Kidney tubule cell (primary cell): Measurements from ENCODE around the gene EIF4E1B.

ENCODE experiments used
- DNase-seq: peaks from one replicate; pipeline ENCODE4 v3.0.0-alpha.2; 2018; ENCODE audit warnings: low spot score

The EIF4E1B gene

DNA sequence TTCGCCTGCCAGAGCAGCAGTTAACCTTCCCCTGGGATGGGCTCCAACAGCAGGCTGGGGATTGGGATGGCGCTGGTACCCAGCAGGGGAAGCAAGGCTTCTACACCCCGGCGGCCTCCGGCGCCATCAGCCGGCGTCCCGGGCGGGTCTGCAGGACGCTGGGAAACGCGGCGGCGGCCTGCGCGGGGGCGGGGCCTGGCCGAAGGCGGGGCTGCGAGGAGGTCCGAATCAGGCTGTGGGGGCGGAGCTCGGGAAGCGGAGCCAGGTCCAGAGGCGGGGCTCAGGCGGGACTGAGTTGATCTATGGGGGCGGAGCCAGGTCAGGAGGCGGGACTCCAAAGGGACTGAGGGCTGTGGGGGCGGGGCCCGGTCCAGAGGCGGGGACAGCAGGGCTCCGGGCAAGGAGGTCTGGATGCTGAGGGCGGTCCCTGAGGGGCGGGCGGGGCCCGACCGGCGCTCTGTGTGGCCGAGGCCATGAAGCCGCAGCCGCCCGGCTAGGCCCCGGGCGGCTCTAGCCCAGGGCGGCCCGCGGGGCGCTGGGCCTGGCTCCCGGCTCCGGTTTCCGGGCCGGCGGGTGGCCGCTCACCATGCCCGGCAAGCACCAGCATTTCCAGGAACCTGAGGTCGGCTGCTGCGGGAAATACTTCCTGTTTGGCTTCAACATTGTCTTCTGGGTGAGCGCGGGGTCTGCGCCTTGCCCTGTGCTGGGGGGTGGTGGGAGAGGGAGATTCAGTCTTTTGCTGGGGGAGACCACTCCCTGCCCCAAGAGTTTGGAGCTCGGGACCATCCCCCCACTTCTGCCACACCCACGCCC, 16.8 kb downstream of the EIF4E1B start, which contains the start of gene TSPAN17:
Gene TSPAN17, plus strand, starts transcription at position 455 of the 813 bp plus-strand sequence. Its CDS starts 132 bp downstream, at position 587.
- peak; percentile 99 for DNase-seq

- peak; percentile 50 for DNase-seq
Measured at GRCh38 chr5:176647843-176648473, 17.5 kb downstream of the EIF4E1B start.

GRCh38 chr5:176648474-176649194, 18.2 kb downstream of the EIF4E1B start:
- no peak for DNase-seq

DNA sequence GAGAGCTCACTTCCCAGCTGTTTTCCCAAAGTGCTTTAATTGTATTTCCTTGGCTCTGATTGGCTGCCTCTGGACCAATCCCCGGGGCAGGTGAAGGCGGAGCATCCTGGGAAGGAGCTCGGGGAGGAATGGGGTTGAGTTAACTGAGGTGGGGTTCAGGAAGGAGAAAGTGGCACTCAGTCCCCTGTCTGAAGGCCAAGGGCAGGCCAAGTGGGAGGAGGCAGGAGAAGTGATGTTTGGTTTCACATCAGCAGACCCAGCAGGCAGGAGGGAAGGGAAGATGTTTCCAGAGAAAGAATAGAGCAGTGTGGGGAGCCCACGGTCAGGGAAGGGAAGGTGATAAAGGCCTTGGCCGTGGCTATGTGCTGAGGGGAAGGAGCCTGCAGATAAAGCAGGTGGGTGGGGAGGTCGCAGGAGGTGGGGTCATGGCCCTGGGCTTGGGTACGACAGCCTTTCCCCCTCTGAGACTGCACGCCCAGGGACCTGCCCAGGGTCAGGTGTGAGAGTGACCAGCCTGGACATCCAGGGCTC, 19.9 kb downstream of the EIF4E1B start:
- DNase-seq: no peak

GRCh38 chr5:176651472-176651980, 21.1 kb downstream of the EIF4E1B start:
- no peak for DNase-seq

GRCh38 chr5:176652136-176652535, 21.7 kb downstream of the EIF4E1B start:
- no peak for DNase-seq

DNA sequence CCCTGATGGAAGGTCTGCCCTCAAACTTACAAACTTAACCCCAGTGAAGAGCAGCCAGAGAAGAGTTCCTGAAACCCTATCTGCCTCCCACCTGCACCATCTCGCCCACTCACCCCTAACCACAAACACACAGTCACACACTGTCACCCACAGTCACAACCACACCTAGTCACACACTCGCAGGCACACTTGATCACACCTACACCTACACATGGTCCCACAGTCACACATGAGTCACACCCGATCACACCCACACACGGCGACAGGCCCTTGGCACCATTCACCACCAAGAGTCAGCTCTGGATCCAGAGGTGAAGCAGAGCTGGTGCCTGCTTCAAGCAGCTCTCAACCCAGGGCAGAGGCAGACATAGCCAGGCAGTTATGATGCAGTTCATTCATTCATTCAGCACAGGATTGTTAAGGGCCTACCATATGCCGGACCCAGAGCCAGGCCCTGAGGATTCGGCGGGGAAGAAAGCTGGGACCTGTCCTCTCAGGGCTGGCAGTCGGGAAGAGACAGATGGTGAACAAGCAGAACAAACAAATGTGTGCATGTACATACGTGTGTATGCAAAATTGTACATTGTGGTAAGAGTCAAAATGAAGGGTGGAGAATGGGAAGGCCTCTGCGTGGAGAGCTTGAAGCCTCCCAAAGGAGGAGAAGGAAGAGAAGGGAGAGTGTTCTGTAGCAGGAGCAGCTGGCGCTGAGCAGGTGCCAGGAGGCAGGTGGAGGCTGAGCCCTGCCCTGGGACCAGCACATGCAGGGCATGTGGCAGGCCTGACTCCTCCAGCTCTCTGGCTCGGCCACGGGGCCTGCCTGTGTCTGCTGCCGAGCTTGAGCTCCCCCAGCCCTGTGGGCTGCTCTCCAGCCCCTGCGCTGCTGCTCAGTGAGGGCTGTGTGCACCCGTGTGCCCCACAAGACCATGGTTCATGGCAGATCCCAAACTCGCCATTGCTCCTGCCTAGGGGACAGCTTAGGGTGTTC, 23.2 kb downstream of the EIF4E1B start:
- DNase-seq: peak; percentile 73

DNA sequence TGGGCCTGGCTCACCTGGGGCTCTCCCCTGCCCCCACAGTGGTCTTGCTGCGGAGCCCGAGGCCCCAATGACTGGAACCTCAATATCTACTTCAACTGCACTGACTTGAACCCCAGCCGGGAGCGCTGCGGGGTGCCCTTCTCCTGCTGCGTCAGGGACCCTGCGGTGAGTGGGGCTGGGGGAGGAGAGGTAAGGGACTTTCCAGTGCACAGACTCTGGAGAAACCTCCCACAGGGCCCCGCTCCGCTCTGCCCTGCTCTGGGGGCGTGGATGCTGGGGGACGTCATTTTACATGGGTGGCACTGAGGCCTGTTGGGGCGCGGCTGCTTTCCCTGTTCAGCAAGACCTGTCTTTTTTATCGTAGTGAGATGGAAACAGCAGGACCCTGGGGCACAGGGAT, 24.4 kb downstream of the EIF4E1B start:
- DNase-seq: no peak

DNA sequence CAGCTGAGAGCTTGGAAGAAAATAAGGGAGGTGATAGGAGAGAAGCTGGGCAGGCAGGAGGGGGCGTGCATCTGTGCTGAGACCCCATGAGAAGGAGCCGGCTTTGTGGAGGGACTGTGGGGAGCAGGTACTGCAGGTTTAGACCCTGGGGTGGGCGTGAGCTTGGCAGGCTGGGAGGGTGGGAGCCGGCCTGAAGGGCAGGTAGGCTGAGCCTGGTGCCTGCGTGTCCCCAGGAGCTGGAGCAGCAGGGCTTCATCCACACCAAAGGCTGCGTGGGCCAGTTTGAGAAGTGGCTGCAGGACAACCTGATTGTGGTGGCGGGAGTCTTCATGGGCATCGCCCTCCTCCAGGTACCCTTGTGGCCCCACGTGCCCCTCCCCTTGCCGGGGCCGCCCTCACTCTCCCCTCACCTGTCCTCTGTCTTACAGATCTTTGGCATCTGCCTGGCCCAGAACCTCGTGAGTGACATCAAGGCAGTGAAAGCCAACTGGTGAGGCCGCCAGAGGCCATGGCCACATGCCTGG, 26.1 kb downstream of the EIF4E1B start:
- no peak for DNase-seq

DNA sequence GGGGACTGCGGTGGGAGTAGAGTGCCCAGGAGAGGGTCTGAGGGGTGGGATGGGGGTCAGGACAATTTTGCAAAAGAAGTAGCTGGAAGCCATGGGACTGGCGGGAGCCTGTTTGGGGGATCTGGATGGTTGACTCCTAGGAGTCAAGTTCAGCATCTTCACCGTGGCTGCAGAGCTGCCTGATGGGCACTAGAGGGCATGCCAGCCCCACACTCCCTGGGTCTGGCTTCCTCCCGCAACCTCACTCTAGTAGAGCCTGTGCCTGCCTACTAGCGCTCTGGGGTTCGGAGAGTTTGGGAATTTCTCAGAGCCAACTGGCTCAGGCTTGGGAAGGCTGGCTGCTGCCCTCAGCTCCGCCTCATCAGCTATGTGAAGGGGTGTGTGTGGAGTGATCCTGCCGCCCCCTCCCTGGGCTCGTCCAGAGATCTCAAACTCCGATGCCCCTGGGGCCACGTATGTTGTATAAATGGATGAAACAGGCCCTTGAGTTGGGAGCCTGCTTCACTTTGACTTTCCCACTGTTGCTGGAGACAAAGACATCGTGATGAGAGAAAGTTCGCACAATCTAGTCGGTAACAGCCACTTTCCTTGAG, 27.6 kb downstream of the EIF4E1B start:
- DNase-seq: peak; percentile 74

GRCh38 chr5:176658817-176659511, 28.5 kb downstream of the EIF4E1B start:
- peak; percentile 62 for DNase-seq

DNA sequence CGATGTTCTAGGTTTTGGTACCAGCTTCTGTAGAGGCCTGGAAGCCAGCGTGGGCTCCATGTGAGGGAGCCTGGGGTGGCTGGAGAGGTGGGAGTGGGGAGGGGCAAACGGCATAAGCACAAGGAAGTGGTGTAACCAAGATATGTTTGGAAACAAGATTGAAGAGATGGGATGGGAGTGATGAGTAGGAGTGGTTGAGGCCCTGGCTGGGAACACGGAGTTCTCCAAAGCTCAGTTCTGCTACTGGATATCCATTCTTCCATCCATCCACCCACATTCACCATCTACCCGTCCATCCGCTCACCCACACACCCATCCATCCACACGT, 29.0 kb downstream of the EIF4E1B start:
- no peak for DNase-seq

DNA sequence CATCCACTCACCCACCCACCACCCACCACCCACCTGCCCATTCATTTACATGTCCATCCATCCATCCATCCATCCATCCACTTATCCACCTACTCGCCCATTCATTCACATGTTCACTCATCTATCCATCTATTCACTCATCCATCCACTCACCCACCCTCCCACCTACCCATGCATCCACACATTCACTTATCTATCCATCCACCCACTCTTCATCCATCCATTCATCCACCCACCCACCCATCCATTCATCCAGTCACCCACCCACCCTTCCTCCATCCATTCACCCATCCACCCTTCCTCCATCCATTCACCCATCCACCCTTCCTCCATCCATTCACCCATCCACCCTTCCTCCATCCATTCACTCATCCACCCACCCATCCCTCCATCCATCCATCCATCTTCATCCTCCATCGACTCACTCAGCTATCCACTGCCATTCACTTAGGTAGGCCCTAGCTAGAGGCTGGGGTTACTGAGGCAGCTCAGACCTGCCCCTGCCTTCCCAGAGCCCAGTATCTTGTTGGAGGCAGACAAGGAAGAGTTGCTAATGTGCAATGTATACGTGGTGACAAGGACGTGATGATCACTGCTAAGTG, 29.5 kb downstream of the EIF4E1B start:
- DNase-seq: no peak

DNA sequence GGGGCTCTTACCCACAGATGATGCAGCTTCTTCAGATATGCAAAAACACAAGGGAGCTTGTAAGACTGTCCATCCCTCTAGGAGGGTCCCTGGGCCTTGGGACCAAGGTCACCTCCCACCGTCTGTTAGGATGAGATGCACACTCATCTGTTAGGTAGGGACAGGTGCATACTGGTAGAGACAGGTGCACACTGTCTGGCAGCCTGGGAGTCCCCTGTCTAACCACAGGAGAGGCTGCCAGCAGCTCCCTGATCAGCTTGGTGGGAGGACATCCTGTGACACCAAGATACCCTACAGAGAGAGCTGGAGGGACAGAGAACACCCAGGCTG, 30.0 kb downstream of the EIF4E1B start:
- no peak for DNase-seq

DNA sequence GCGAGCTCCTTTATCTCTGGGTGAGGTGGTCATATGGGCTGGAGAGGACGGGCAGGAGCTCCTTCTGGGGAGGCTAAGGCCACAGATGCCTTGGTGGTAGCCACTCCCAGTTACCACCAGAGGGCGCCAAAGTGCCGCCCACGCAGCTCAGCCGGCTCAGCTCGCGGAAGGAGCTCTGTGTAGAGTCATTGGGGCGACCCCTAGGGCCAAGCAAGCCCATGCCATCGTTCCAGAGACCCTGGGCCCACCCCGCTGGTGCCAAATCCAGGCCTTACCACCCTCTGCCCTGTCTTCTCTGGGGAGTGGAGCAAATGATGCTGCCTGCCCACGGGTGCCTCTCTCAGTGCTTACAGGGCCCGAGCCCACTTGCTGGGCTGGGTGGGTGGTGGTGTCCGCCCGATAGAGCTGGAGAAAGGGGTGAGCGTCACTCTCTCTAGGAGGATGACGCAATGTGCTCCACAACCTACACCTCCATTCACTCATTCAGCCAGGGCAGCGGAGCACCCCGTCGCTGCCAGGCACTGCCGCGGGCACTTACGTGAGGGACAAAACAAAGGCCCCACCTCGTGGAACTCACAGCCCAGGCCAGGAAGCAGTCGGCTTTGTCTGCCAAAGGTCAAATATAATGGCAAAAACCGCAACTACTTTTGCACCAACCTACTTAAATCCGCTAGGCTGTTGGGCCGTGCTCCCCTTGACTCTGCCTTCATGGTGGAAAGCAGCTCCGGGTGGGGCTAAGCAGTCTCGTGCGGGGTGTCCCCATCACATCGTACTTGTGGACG, 30.6 kb downstream of the EIF4E1B start:
- DNase-seq: peak; percentile 75

DNA sequence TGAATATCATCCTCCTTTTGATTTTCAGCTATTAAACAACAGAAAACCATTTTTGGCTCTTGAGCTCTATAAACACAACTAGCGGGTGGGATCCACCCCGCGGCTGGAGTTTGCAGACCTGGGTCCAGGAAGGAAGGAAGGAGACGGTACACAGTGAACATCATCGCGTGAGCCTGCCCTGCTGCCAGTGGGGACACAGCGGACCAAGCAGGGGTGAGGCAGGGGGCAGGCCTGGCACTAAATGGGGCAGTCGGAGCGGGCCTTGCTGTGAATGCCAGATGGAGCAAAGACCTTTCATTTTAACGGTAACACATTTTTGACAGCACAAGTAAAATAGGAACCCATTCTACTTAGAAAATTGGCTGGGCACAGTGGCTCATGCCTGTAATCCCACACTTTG, 31.2 kb downstream of the EIF4E1B start:
- no peak for DNase-seq

- no peak for DNase-seq
Measured at GRCh38 chr5:176662371-176663333, 32.2 kb downstream of the EIF4E1B start.

DNA sequence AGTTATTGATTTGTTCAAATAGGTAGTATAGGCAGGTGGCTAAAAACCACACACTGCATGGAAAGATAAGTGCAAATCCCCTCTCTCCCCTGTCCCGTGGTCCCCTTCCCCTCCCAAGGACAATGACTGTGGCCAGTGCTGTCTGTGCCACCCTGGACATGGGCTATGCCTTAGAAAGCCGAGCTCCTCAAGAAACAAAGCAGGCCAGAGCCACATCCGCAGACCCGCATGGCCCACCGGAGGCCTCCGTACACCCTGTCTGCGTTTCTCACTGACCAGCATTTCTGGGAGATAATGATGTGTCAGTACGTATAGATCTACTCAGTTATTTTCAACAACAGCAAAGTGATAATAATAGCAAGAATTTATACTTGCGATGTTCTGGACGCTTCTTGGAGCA, 33.1 kb downstream of the EIF4E1B start:
- no peak for DNase-seq
